ENCODE results near the gene CALML5.

Gene CALML5

DNA sequence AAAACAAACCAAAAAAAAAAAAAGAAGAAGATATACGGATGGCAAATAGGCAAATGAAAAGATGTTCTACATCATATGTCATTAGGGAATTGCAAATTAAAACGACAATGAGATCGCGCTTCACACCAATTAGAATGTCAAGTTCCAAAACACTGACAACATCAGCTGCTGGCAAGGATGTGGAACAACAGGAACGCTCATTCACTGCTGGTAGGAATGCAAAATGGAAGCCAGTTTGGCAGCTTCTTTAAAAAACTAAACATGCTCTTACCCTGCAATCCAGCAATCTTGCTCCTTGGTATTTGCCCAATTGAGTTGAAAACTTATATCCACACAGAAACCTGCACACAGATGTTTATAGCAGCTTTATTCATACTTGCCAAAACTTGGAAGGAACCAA, 34.8 kb downstream of the CALML5 start:
- no peaks in the 10 kb centered on the region for H3K27me3 ChIP-seq (ENCODE audit: low read depth, low read length)
- H4K20me1 ChIP-seq (ENCODE audit: insufficient read depth, low read length) = no peaks in the 10 kb centered on the region
- no peak overlapping the region for H2AFZ ChIP-seq (ENCODE audit: low read depth, low read length)
- H3K4me3 ChIP-seq (ENCODE audit: low read length) = no peak overlapping the region
- H3K4me1 ChIP-seq (ENCODE audit: low read length) = no peaks in the 10 kb centered on the region
- H3K36me3 ChIP-seq (replicated peaks; ENCODE audit: low read depth, low read length) = peaks cover 4% of the 10 kb centered on the region
- no peak overlapping the region for H3K9ac ChIP-seq (ENCODE audit: low read length)
- TF ChIP-seq EZH2phosphoT487 (IDR thresholded peaks at IDR 0.05; ENCODE audit: low read depth) = no peak
- TF ChIP-seq, protein P1, sequence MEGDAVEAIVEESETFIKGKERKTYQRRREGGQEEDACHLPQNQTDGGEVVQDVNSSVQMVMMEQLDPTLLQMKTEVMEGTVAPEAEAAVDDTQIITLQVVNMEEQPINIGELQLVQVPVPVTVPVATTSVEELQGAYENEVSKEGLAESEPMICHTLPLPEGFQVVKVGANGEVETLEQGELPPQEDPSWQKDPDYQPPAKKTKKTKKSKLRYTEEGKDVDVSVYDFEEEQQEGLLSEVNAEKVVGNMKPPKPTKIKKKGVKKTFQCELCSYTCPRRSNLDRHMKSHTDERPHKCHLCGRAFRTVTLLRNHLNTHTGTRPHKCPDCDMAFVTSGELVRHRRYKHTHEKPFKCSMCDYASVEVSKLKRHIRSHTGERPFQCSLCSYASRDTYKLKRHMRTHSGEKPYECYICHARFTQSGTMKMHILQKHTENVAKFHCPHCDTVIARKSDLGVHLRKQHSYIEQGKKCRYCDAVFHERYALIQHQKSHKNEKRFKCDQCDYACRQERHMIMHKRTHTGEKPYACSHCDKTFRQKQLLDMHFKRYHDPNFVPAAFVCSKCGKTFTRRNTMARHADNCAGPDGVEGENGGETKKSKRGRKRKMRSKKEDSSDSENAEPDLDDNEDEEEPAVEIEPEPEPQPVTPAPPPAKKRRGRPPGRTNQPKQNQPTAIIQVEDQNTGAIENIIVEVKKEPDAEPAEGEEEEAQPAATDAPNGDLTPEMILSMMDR (IDR thresholded peaks at IDR 0.05; ENCODE audit: low read depth, low read length) = no peak
- no peak overlapping the region for H3K27ac ChIP-seq (ENCODE audit: low read length)
- no peaks in the 10 kb centered on the region for H3K79me2 ChIP-seq (ENCODE audit: low read length)
- H3K4me2 ChIP-seq (ENCODE audit: low read length) = no peak overlapping the region
- H3K9me3 ChIP-seq (ENCODE audit: insufficient read depth, low read length) = no peaks in the 10 kb centered on the region

DNA sequence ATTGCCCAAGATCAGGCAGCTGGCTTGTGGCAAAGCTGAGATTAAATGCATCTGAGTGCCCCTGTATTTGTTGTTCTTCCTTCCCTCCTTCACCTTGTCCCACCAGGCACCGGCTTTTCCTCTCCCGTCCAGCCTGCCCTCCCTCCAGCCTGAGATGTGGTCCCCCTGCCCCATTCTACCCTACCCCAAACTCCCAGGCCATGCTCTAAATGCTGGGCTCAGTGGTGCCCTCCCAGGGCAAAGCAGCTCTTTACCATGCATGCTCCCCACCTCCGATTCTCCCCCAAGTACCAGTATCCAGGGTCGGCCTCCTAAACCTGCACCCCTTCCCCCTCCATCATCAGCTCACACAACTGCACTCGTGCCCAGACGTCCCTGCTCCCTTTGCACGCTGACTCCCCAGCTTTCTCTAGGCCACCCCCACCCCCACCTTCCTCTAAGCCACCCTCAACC, 36.5 kb downstream of the CALML5 start:
- Histone ChIP-seq H3K27ac (ENCODE audit: low read length) (no peak overlapping the region), H3K4me2 (ENCODE audit: low read length) (no peak overlapping the region), H3K9me3 (ENCODE audit: insufficient read depth, low read length) (no peaks in the 10 kb centered on the region)

GRCh38 chr10:5461914-5462840, 37.2 kb downstream of the CALML5 start:
- Histone ChIP-seq H3K27me3 (ENCODE audit: low read depth, low read length) (no peaks in the 10 kb centered on the region), H3K36me3 (replicated peaks; ENCODE audit: low read depth, low read length) (peaks cover 9% of the 10 kb centered on the region), H4K20me1 (ENCODE audit: insufficient read depth, low read length) (no peaks in the 10 kb centered on the region), H3K4me3 (ENCODE audit: low read length) (no peak overlapping the region), H3K4me2 (ENCODE audit: low read length) (no peak overlapping the region), H3K79me2 (ENCODE audit: low read length) (no peaks in the 10 kb centered on the region), H3K27ac (ENCODE audit: low read length) (no peak overlapping the region), H3K4me1 (ENCODE audit: low read length) (no peaks in the 10 kb centered on the region), H3K9ac (ENCODE audit: low read length) (no peak overlapping the region), H2AFZ (ENCODE audit: low read depth, low read length) (no peak overlapping the region), H3K9me3 (ENCODE audit: insufficient read depth, low read length) (no peaks in the 10 kb centered on the region)
- TF ChIP-seq, protein P1 (IDR thresholded peaks at IDR 0.05; ENCODE audit: low read depth, low read length) = no peak
- TF ChIP-seq EZH2phosphoT487 (IDR thresholded peaks at IDR 0.05; ENCODE audit: low read depth) = no peak

More for the DNA sequence above, 36.5 kb downstream of the CALML5 start:
- no peak for TF ChIP-seq EZH2phosphoT487 (IDR thresholded peaks at IDR 0.05; ENCODE audit: low read depth)
- TF ChIP-seq, protein P1 (IDR thresholded peaks at IDR 0.05; ENCODE audit: low read depth, low read length) = no peak
- Histone ChIP-seq H3K9ac (ENCODE audit: low read length) (no peak overlapping the region), H4K20me1 (ENCODE audit: insufficient read depth, low read length) (no peaks in the 10 kb centered on the region), H3K79me2 (ENCODE audit: low read length) (no peaks in the 10 kb centered on the region), H3K4me1 (ENCODE audit: low read length) (no peaks in the 10 kb centered on the region), H2AFZ (ENCODE audit: low read depth, low read length) (no peak overlapping the region), H3K4me3 (ENCODE audit: low read length) (no peak overlapping the region), H3K27me3 (ENCODE audit: low read depth, low read length) (no peaks in the 10 kb centered on the region), H3K36me3 (replicated peaks; ENCODE audit: low read depth, low read length) (peaks cover 9% of the 10 kb centered on the region)

DNA sequence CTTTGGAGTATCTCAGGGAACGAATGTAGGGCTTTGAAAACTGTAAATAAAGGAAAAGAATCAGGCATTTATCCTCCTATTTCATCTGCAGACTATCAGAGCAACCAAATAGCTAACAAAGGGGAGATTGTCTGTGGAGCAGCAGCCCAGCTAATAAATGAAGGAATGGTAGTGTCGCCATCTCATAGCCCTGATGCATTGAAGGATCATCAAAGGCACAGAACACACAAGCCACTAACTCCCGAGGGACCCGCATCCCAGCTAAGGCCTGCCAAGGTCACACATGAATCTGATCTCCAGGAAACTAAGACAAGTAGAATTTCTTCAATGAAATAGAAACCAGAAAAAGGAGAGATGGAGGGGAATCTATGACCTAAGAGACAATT, 38.2 kb downstream of the CALML5 start:
- TF ChIP-seq, protein P1 (IDR thresholded peaks at IDR 0.05; ENCODE audit: low read depth, low read length) = no peak
- no peak for TF ChIP-seq EZH2phosphoT487 (IDR thresholded peaks at IDR 0.05; ENCODE audit: low read depth)
- no peaks in the 10 kb centered on the region for H3K79me2 ChIP-seq (ENCODE audit: low read length)
- no peaks in the 10 kb centered on the region for H4K20me1 ChIP-seq (ENCODE audit: insufficient read depth, low read length)
- no peak overlapping the region for H3K9ac ChIP-seq (ENCODE audit: low read length)
- H2AFZ ChIP-seq (ENCODE audit: low read depth, low read length) = no peak overlapping the region
- no peaks in the 10 kb centered on the region for H3K27me3 ChIP-seq (ENCODE audit: low read depth, low read length)
- no peak overlapping the region for H3K4me2 ChIP-seq (ENCODE audit: low read length)
- H3K36me3 ChIP-seq (replicated peaks; ENCODE audit: low read depth, low read length) = peaks cover 16% of the 10 kb centered on the region
- H3K4me3 ChIP-seq (ENCODE audit: low read length) = no peak overlapping the region
- H3K4me1 ChIP-seq (ENCODE audit: low read length) = no peaks in the 10 kb centered on the region
- H3K27ac ChIP-seq (ENCODE audit: low read length) = no peak overlapping the region
- no peaks in the 10 kb centered on the region for H3K9me3 ChIP-seq (ENCODE audit: insufficient read depth, low read length)
